ENCODE measurements around the gene CTNNA3. TPM values are rescaled to one million over a fixed set of nuclear protein-coding genes. Genes with fewer than 3 reads are reported as not detected.

The CTNNA3 gene
- total RNA-seq, 1 donor from 2014 or later, result 3.3 TPM

DNA sequence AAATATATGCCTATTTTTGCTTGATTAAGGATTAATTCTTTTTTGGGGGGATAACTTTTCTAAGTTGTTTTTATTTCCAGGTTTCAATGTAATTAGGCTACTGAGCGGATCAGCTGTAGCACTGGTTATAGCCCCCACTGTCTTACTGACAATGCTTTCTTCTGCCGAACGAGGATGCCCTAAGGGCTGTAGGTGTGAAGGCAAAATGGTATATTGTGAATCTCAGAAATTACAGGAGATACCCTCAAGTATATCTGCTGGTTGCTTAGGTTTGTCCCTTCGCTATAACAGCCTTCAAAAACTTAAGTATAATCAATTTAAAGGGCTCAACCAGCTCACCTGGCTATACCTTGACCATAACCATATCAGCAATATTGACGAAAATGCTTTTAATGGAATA lies 769.2 kb downstream of the CTNNA3 start:
- no peak for DNase-seq
- no peak overlapping the region for H3K4me3 Mint-ChIP-seq (ENCODE audit: unreplicated experiment)
- no peaks in the 10 kb centered on the region for H3K9me3 Mint-ChIP-seq (ENCODE audit: unreplicated experiment)
- H3K4me1 Mint-ChIP-seq (ENCODE audit: low read depth, unreplicated experiment), result peaks cover 9% of the 10 kb centered on the region
- H3K27ac Mint-ChIP-seq (ENCODE audit: unreplicated experiment), result no peak overlapping the region
- peaks cover 2% of the 10 kb centered on the region for H3K27me3 Mint-ChIP-seq (ENCODE audit: unreplicated experiment)
- TF ChIP-seq, protein P1, sequence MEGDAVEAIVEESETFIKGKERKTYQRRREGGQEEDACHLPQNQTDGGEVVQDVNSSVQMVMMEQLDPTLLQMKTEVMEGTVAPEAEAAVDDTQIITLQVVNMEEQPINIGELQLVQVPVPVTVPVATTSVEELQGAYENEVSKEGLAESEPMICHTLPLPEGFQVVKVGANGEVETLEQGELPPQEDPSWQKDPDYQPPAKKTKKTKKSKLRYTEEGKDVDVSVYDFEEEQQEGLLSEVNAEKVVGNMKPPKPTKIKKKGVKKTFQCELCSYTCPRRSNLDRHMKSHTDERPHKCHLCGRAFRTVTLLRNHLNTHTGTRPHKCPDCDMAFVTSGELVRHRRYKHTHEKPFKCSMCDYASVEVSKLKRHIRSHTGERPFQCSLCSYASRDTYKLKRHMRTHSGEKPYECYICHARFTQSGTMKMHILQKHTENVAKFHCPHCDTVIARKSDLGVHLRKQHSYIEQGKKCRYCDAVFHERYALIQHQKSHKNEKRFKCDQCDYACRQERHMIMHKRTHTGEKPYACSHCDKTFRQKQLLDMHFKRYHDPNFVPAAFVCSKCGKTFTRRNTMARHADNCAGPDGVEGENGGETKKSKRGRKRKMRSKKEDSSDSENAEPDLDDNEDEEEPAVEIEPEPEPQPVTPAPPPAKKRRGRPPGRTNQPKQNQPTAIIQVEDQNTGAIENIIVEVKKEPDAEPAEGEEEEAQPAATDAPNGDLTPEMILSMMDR (IDR thresholded peaks at IDR 0.05; ENCODE audit: partially characterized antibody, unreplicated experiment), result no peak
- H3K36me3 Mint-ChIP-seq (ENCODE audit: unreplicated experiment), result no peaks in the 10 kb centered on the region

DNA sequence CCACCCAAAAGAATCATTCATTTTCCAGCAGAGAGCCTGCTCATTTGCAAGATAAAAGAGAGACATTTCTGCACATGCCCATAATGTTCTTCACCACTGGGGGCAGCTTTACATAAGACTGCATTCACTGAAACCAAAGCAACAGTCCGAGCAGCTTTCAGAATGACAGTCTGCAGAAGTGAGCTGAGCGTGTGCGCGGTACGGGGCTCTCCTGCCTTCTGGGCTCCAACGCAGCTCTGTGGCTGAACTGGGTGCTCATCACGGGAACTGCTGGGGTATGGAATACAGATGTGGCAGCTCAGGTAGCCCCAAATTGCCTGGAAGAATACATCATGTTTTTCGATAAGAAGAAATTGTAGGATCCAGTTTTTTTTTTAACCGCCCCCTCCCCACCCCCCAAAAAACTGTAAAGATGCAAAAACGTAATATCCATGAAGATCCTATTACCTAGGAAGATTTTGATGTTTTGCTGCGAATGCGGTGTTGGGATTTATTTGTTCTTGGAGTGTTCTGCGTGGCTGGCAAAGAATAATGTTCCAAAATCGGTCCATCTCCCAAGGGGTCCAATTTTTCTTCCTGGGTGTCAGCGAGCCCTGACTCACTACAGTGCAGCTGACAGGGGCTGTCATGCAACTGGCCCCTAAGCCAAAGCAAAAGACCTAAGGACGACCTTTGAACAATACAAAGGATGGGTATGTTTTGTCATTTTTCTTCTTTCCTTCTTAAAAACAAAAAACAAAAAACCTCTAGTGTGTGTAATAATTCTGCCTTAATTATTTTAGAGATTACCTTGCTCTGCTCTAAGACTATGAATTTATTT lies 769.9 kb downstream of the CTNNA3 start, which contains the start of gene LRRTM3:
TSS of gene LRRTM3 (plus strand) at position 141 of the 820 bp plus-strand sequence.
- no peaks in the 10 kb centered on the region for H3K9me3 Mint-ChIP-seq (ENCODE audit: unreplicated experiment)
- peaks cover 2% of the 10 kb centered on the region for H3K27me3 Mint-ChIP-seq (ENCODE audit: unreplicated experiment)
- peak; percentile 63 for DNase-seq
- no peaks in the 10 kb centered on the region for H3K36me3 Mint-ChIP-seq (ENCODE audit: unreplicated experiment)
- TF ChIP-seq, protein P1 (IDR thresholded peaks at IDR 0.05; ENCODE audit: partially characterized antibody, unreplicated experiment), result peak; percentile 84
- H3K27ac Mint-ChIP-seq (ENCODE audit: unreplicated experiment), result no peak within 1 kb of the TSS
- H3K4me1 Mint-ChIP-seq (ENCODE audit: low read depth, unreplicated experiment), result peaks cover 9% of the 10 kb centered on the region
- H3K4me3 Mint-ChIP-seq (ENCODE audit: unreplicated experiment), result peak within 1 kb of the TSS; percentile 85

DNA sequence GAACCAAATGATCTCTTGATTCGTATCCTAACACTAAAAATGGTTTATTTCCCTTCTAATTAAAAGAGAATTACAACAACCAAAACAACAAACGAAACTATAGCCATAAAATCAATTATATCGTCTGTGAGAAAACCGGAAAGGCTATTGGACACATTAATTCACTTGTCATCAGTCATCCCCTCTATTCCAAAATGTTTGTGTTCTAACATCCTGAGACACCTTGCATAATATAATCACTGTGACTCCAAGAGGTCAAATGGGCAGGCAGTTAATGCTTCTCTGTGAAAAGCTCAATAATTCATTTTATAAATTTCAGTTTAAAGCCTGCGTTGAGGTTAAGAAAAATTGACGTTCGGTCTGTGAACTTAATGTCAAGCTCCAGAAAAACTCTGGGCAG lies 770.6 kb downstream of the CTNNA3 start:
- H3K27me3 Mint-ChIP-seq (ENCODE audit: unreplicated experiment), result peaks cover 2% of the 10 kb centered on the region
- no peak overlapping the region for H3K27ac Mint-ChIP-seq (ENCODE audit: unreplicated experiment)
- no peak for DNase-seq
- TF ChIP-seq, protein P1 (IDR thresholded peaks at IDR 0.05; ENCODE audit: partially characterized antibody, unreplicated experiment), result no peak
- no peaks in the 10 kb centered on the region for H3K9me3 Mint-ChIP-seq (ENCODE audit: unreplicated experiment)
- H3K36me3 Mint-ChIP-seq (ENCODE audit: unreplicated experiment), result no peaks in the 10 kb centered on the region
- peaks cover 9% of the 10 kb centered on the region for H3K4me1 Mint-ChIP-seq (ENCODE audit: low read depth, unreplicated experiment)
- H3K4me3 Mint-ChIP-seq (ENCODE audit: unreplicated experiment), result peak overlapping the region; percentile 85

GRCh38 chr10:66924674-66925345 lies 771.2 kb downstream of the CTNNA3 start:
- H3K36me3 Mint-ChIP-seq (ENCODE audit: unreplicated experiment), result no peaks in the 10 kb centered on the region
- DNase-seq, result no peak
- H3K27ac Mint-ChIP-seq (ENCODE audit: unreplicated experiment), result no peak overlapping the region
- peaks cover 9% of the 10 kb centered on the region for H3K4me1 Mint-ChIP-seq (ENCODE audit: low read depth, unreplicated experiment)
- peaks cover 2% of the 10 kb centered on the region for H3K27me3 Mint-ChIP-seq (ENCODE audit: unreplicated experiment)
- TF ChIP-seq, protein P1 (IDR thresholded peaks at IDR 0.05; ENCODE audit: partially characterized antibody, unreplicated experiment), result no peak
- H3K9me3 Mint-ChIP-seq (ENCODE audit: unreplicated experiment), result no peaks in the 10 kb centered on the region
- no peak overlapping the region for H3K4me3 Mint-ChIP-seq (ENCODE audit: unreplicated experiment)

- no peaks in the 10 kb centered on the region for H3K27me3 Mint-ChIP-seq (ENCODE audit: unreplicated experiment)
- no peak for DNase-seq
Measured at GRCh38 chr10:66919248-66919647, 776.7 kb downstream of the CTNNA3 start.

More at GRCh38 chr10:66919248-66919647, 776.7 kb downstream of the CTNNA3 start:
- TF ChIP-seq, protein P1 (IDR thresholded peaks at IDR 0.05; ENCODE audit: partially characterized antibody, unreplicated experiment), result no peak
- Mint-ChIP-seq H3K36me3 (ENCODE audit: unreplicated experiment) (no peaks in the 10 kb centered on the region), H3K4me1 (ENCODE audit: low read depth, unreplicated experiment) (no peaks in the 10 kb centered on the region), H3K4me3 (ENCODE audit: unreplicated experiment) (no peak overlapping the region), H3K27ac (ENCODE audit: unreplicated experiment) (no peak overlapping the region), H3K9me3 (ENCODE audit: unreplicated experiment) (no peaks in the 10 kb centered on the region)
